Keratinocyte (primary cell): ENCODE measurements around the gene OXSR1.
"Not testable (repeated sequence)": the region's sequence is repeated elsewhere in the genome, so short reads cannot be mapped to it uniquely, and the experiment has no call there.

Experiments
- CTCF ChIP-seq, 3 experiments: IDR thresholded peaks in 1 of 3; conservative IDR thresholded peaks in 1 of 3; optimal IDR thresholded peaks in 1 of 3; 2 replicates in 2 of 3; 3 replicates in 1 of 3; pipeline versions ENCODE3 to v1.5.1; 2011; ENCODE audit warnings: low read length in 3 of 3, mild to moderate bottlenecking in 3 of 3, moderate library complexity in 2 of 3, control low read depth in 1 of 3, inconsistent platforms in 1 of 3; ENCODE audit not compliant: insufficient read depth in 2 of 3; ENCODE audit errors: extremely low read depth in 1 of 3
- EZH2 ChIP-seq: IDR thresholded peaks from one replicate; pipeline ENCODE4 v1.6.1; 2012; ENCODE audit warnings: inconsistent platforms, mild to moderate bottlenecking, low read length, moderate library complexity

DNA sequence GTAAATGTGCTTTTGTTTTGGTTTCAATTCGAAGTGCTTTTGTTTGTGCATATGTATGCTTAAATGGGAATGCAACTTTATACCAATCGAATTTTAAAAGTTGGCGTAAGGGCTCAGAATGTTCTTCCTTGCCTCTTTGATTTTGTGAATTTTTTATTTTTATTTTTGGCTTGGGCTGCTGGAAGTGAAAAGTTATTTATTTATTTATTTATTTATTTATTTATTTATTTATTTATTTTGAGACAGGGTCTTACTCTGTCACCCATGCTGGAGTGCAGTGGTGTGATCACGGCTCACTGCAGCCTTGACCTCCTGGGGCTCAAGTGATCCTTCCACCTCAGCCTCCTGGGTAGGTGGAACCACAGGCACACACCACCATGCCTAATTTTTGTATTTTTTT, 77.5 kb downstream of the OXSR1 start:
- TF ChIP-seq CTCF (optimal IDR thresholded peaks at IDR 0.05 in 1 of 3, IDR thresholded peaks at IDR 0.05 in 1 of 3, conservative IDR thresholded peaks at IDR 0.05 in 1 of 3; ENCODE audit: extremely low read depth in 1 of 3, insufficient read depth in 2 of 3, low read length in 3 of 3); EZH2: not testable (repeated sequence)
